Measurements from ENCODE around the gene PGS1.

PGS1 gene

DNA sequence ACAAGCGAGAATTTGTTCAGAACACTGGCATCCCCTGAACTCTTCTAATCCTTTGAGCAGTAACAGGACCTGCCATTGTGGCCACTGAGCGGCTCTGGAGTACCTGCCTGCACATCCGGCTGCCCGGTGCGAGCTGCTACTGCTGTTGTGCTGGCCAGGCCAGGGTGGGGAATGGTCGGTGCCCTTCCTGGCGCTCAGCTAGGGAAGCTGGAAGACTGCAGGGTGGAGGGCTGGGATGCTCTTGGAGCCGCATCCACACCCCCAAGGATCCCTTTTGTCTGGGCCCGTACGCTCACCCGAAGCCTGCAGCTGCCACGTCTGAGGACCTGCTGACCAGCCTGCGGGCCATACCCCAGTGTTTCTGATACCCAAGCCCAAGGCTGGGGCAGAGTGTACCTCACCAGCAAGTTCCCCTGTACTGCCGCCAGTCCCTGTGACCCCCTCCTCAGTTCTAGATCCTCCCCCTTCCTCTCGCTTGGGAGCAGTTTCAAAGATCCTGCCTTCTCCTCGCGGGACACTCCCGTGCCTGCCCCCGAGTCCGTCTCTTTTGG is 49.7 kb downstream of the PGS1 start:
- no peak for DNase-seq

- no peak for DNase-seq
These were observed 50.6 kb downstream of the PGS1 start for GRCh38 chr17:78428836-78429617.

- DNase-seq = no peak
These were observed 51.2 kb downstream of the PGS1 start for GRCh38 chr17:78429618-78429995.

- no peak for DNase-seq
These were observed 52.6 kb downstream of the PGS1 start for GRCh38 chr17:78430892-78431691.

GRCh38 chr17:78431692-78431958 is 53.2 kb downstream of the PGS1 start:
- no peak for DNase-seq

- no peak for DNase-seq
These were observed 54.0 kb downstream of the PGS1 start for GRCh38 chr17:78432226-78433012.

GRCh38 chr17:78433013-78433727 is 54.7 kb downstream of the PGS1 start:
- no peak for DNase-seq

DNA sequence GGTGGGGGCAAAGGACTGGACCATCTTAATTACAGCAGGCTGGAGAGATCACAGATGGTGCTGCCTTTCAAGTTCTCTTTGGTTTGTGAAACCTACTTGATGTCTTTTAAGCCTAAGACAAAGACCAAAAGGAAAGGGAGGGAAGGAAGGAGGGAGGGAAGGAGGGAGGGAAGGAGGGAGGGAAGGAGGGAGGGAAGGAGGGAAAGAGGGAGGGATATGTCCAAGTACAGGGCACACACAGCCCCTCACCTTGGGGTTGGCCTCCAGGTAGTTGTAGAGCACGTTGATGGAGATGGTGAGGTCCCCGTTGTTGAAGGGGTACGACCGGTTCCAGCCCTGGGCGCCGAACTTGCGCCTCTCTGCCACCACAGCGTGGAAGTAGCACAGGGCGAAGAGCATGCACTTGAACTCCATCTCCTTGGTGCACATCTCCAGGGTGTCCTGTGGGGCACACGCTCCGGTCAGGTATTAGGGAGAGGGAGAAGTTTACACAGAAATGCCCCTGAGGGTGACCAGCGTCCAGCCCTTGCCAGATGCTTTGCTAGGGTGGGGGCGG is 55.4 kb downstream of the PGS1 start:
- no peak for DNase-seq

DNA sequence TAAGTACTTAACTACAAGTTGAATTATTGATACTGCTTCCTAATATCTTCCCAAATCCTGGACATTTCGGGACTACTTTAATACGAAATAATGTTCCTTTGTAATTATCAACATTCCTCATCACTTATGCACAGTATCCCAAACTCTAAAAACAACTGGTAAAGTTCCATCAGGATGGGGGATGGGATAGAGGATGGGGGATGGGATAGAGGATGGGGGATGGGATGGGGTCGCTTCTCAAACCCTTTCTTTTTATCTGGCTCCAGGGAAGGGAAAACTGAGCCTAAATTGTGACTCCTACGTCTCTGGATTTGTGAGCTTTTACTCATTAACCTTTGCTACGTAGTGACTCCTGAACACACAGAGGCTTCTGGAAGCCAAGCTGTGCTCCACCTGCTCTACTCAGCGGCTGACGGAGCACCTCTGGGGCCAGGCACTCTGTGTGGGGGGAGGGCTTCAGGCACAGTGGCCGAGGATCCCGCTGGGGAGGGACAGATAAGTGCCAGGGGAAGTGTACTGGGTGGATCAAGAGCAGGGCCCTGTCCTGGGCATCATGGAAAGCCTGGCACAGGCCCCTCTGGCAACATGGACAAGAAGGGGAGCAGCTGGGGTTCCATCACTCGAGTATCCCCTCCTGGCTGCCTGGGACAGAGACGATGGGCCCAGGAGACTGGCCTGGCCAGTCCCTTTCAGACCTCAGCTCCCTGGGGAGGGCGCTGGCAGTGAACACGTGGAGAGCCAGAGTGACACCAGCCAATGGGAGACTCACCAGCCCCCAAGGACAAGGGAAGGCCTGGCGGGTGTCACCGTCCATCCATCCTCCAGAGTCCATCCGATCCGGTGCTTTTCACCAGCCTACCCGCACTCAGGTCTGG is 56.2 kb downstream of the PGS1 start:
- no peak for DNase-seq

DNA sequence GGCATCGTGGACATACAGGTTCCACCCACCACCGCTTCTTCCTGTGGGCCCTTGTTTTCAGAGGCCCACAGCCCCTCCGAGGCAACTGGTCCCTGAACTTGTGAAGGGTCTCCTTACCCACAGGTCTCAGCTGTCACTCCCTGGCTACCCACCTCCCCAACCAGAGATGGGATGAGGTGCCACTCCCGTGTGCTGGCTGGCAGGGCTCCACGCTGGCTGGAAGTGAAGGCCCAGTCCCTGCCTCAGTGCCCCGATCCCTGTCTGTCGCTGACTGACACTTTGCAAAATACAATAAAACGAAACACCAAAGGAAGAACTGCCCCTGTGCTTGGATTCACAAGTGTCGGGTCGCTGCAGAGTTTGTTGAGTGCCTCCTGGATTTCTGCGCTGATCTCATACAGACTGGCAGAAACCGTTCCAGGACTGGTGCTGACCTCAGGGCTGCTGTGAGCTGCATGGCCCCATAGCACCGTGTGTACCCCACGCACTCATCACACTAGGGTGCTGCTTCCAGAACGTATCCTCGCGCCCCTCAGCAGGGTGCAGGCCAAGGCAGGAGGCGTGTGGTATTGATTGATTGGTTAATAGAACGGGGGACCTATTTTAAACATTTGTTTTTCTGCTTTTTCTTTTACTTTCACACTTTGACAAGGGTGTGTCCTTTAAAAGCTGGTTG is 57.0 kb downstream of the PGS1 start:
- no peak for DNase-seq

DNA sequence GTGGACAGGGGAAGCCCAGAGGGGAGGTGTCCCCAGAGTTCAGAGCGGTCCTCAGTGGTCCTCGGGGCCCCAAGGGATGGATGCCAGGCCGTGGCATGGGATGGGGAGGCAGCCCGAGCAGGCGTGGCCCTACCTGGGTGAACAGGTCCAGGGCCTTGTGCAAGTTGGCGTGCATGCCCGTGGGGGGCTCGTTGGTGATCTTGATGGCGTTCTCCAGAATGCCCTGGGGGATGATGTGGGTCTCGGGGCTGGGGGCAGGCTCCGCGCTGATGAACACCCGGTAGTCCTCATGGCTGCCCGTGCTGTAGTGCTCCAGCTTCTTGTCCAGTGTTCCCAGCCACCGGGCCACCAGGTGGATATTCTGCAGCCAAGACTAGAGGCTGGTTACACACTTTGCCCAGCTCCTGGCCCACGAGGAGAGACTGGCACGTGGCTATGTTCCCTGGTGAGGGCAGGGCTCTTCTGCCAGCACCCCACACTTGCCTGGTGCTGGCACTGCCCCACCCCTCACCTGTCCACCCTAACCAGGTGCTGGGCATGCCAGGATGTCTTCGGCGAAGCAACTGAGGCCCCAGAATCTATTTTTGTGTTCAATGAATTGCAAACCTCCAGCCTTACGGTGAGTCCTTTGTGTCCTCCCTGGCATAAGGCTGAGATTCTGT is 59.2 kb downstream of the PGS1 start:
- DNase-seq = no peak

DNA sequence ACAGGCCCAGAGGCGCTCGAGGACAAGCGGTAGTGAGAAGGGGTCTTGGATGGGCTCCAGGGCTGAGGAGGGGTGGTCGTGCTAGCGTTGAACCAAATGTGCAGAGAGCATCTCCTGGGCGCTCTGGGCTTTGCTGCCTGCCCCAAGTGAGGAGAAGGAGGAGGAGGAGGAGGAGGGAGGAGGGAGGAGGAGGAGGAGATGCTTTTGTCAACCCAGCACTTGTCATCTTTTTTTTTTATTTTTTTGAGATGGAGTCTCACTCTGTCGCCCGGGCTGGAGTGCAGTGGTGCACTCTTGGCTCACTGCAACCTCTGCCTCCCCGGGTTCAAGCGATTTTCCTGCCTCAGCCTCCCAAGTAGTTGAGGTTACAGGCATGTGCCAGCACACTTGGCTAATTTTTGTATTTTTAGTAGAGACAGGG is 59.8 kb downstream of the PGS1 start:
- DNase-seq = no peak

GRCh38 chr17:78438694-78439325 is 60.4 kb downstream of the PGS1 start:
- no peak for DNase-seq

DNA sequence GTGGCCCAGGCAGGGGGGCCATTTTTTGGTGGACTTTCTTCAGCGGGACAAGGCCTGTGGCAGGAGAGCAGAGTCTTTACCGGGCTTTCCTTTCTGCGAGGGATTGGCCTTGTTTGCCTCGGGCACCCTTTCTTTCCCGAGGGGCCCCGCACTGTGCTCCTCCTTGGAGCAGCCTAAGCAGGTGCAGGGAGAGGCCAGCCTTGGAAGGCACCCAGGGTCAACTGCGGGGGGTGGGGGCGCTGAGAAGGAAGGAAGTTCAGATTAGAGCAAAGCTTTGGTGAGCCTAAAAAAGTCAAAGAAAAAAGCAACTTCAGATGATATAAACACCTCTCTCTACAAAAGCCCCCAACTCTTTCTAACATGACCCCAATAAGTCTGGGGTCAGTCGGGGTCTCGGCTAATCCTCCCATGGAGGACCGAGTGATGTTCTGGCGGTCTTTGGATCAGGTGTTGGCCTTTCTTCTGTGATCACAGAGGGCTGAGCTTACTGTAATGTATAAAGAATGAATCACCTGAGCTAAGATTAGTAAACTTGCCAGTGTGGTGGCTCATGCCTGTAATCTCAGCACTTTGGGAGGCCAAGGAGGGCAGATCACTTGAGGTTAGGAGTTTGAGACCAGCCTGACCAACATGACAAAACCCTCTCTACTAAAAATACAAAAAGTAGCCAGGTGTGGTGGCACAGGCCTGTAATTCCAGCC is 63.0 kb downstream of the PGS1 start:
- no peak for DNase-seq

DNA sequence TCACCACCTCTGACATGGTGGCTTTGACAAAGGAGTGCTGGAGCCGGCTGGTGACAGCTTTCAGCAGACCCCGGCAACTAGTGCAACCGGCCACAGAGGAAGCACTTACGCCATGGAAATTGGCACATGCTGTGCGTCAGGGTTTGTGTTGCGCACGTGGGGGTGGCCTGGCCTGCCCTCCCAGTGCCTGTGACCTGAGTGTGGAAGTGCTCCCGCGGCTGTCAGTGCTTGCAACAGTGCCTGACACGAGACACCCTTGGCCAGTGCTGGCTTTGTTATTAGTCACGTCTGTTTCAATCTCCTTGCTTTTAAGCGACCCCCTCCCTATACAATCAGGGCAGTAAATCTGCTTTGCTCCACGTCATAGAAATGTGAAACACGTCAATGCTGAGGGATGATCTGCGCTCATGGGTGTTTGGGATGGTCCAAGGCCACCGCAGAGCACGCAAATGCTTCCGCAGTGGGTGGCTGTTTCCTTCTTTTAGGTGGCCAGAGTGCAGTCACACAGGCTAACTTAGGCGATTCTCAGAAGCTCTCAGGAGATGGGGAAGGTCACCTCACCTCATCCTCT is 64.3 kb downstream of the PGS1 start:
- no peak for DNase-seq

GRCh38 chr17:78444392-78444791 is 65.9 kb downstream of the PGS1 start:
- DNase-seq = no peak

- no peak for DNase-seq
These were observed 68.4 kb downstream of the PGS1 start for GRCh38 chr17:78446833-78447232.

- no peak for DNase-seq
These were observed 70.0 kb downstream of the PGS1 start for GRCh38 chr17:78448356-78448993.

Data from CD4-positive, alpha-beta T cell treated with Interleukin-6 for 4 hours (primary cell).